HCT116 (cell line): Measurements from ENCODE around the gene TSPAN10.

Source experiments
- CTCF ChIP-seq, 3 experiments: fragments of 200-600 bp in 1 of 3; sonication (generic) in 1 of 3; IDR thresholded peaks in 2 of 3; conservative IDR thresholded peaks in 1 of 3; 2 replicates each; pipeline ENCODE4 v1.5.1; 2012 to 2017; ENCODE audit warnings: low read depth in 2 of 3, low read length in 2 of 3, antibody characterized with exemption in 1 of 3, borderline replicate concordance in 1 of 3, control low read depth in 1 of 3, mild to moderate bottlenecking in 1 of 3, mixed read lengths in 1 of 3, mixed run types in 1 of 3, moderate library complexity in 1 of 3; ENCODE audit not compliant: insufficient read depth in 1 of 3
- EZH2phosphoT487 ChIP-seq: fragments of 200-600 bp; IDR thresholded peaks from 2 replicates; pipeline ENCODE4 v1.6.1; 2018; ENCODE audit warnings: antibody characterized with exemption, borderline replicate concordance
- POLR2AphosphoS5 ChIP-seq: IDR thresholded peaks from 2 replicates; pipeline ENCODE4 v1.6.1; 2011; ENCODE audit warnings: mild to moderate bottlenecking, low read depth, low read length, moderate library complexity
- SRF ChIP-seq: IDR thresholded peaks from 2 replicates; pipeline ENCODE4 v1.6.1; 2012; ENCODE audit warnings: low read depth

- TF ChIP-seq SRF: no peak
- no peak for TF ChIP-seq CTCF (IDR thresholded peaks at IDR 0.05 in 2 of 3, conservative IDR thresholded peaks at IDR 0.05 in 1 of 3; ENCODE audit: borderline replicate concordance in 1 of 3, insufficient read depth in 1 of 3, low read depth in 2 of 3, low read length in 2 of 3)
- TF ChIP-seq POLR2AphosphoS5: no peak
- TF ChIP-seq EZH2phosphoT487: no peak
These were observed 11.7 kb downstream of the TSPAN10 start for GRCh38 chr17:81648707-81649085.
